Measurements from ENCODE around the gene SIAH2.

The SIAH2 gene

GRCh38 chr3:150773616-150774192, 10.7 kb upstream of the SIAH2 start:
- no peak for DNase-seq

- DNase-seq: no peak
Measured at GRCh38 chr3:150771600-150771999, 8.6 kb upstream of the SIAH2 start.

- no peak for DNase-seq
Measured at GRCh38 chr3:150770681-150771080, 7.7 kb upstream of the SIAH2 start.

GRCh38 chr3:150766742-150767141, 3.8 kb upstream of the SIAH2 start:
- no peak for DNase-seq

GRCh38 chr3:150765949-150766720, 3.2 kb upstream of the SIAH2 start:
- no peak for DNase-seq

GRCh38 chr3:150764967-150765366, 2.0 kb upstream of the SIAH2 start:
- no peak for DNase-seq

- DNase-seq: no peak
Measured at GRCh38 chr3:150764566-150764965, 1.6 kb upstream of the SIAH2 start.

- peak; percentile 43 for DNase-seq
Measured at GRCh38 chr3:150763841-150764483, 993 bp upstream of the SIAH2 start.

GRCh38 chr3:150762662-150763121, 277 bp downstream of the SIAH2 start:
- DNase-seq: no peak

- DNase-seq: peak; percentile 14
Measured at GRCh38 chr3:150761831-150762661, 923 bp downstream of the SIAH2 start.

GRCh38 chr3:150760431-150761200, 2.4 kb downstream of the SIAH2 start:
- no peak for DNase-seq

- DNase-seq: no peak
Measured at GRCh38 chr3:150759947-150760346, 3.0 kb downstream of the SIAH2 start.

- DNase-seq: no peak
Measured at GRCh38 chr3:150759319-150759718, 3.6 kb downstream of the SIAH2 start.

- no peak for DNase-seq
Measured at GRCh38 chr3:150757768-150758167, 5.2 kb downstream of the SIAH2 start.

- DNase-seq: no peak
Measured at GRCh38 chr3:150757364-150757763, 5.6 kb downstream of the SIAH2 start.

GRCh38 chr3:150756491-150757059, 6.4 kb downstream of the SIAH2 start:
- no peak for DNase-seq

- no peak for DNase-seq
Measured at GRCh38 chr3:150755902-150756301, 7.1 kb downstream of the SIAH2 start.

GRCh38 chr3:150754896-150755295, 8.1 kb downstream of the SIAH2 start:
- no peak for DNase-seq

GRCh38 chr3:150751781-150752263, 11.1 kb downstream of the SIAH2 start:
- DNase-seq: no peak

- no peak for DNase-seq
Measured at GRCh38 chr3:150749255-150749654, 13.7 kb downstream of the SIAH2 start.

GRCh38 chr3:150748684-150749047, 14.3 kb downstream of the SIAH2 start:
- no peak for DNase-seq

Data from CD4-positive, alpha-beta T cell treated with Interferon gamma for 1 hour (primary cell).